Anterior cingulate cortex (tissue), 58 donors: ENCODE measurements around the gene CRYBA2.

Experiments
- DNase-seq, 58 donors: peaks; one replicate each; lab custom pipeline; 2025; lab: John Stamatoyannopoulos, UW

CRYBA2 gene

GRCh38 chr2:218983934-218984238 is 9.3 kb downstream of the CRYBA2 start:
- no peak for DNase-seq

- DNase-seq, result no peak
Measured at GRCh38 chr2:218983263-218983933, 9.8 kb downstream of the CRYBA2 start.

- no peak for DNase-seq
Measured at GRCh38 chr2:218982586-218983262, 10.5 kb downstream of the CRYBA2 start.

GRCh38 chr2:218981881-218982585 is 11.2 kb downstream of the CRYBA2 start:
- DNase-seq, result peak in 1 of 58 donors; percentile 12

GRCh38 chr2:218981390-218981880 is 11.8 kb downstream of the CRYBA2 start:
- no peak for DNase-seq

GRCh38 chr2:218980735-218981389 is 12.4 kb downstream of the CRYBA2 start:
- no peak for DNase-seq

- DNase-seq, result peak in 53 of 58 donors; percentile 17 to 84 (median 55)
Measured at GRCh38 chr2:218979846-218980734, 13.1 kb downstream of the CRYBA2 start.

GRCh38 chr2:218975060-218975777 is 18.0 kb downstream of the CRYBA2 start:
- no peak for DNase-seq

GRCh38 chr2:218970894-218971293 is 22.3 kb downstream of the CRYBA2 start:
- no peak for DNase-seq

- peak in 10 of 58 donors; percentile 11 to 62 (median 30) for DNase-seq
Measured at GRCh38 chr2:218964041-218964771, 29.0 kb downstream of the CRYBA2 start.

- DNase-seq, result no peak
Measured at GRCh38 chr2:218963601-218964000, 29.6 kb downstream of the CRYBA2 start.

GRCh38 chr2:218962859-218963492 is 30.2 kb downstream of the CRYBA2 start:
- peak in 52 of 58 donors; percentile 22 to 90 (median 63) for DNase-seq

- DNase-seq, result no peak
Measured at GRCh38 chr2:218961651-218962570, 31.3 kb downstream of the CRYBA2 start.

- no peak for DNase-seq
Measured at GRCh38 chr2:218961229-218961628, 32.0 kb downstream of the CRYBA2 start.

GRCh38 chr2:218960309-218961165 is 32.7 kb downstream of the CRYBA2 start:
- no peak for DNase-seq

GRCh38 chr2:218959761-218960308 is 33.4 kb downstream of the CRYBA2 start:
- DNase-seq, result no peak
